Activated CD4-positive, alpha-beta T cell treated with anti-CD3 and anti-CD28 coated beads for 36 hours (primary cell): Measurements from ENCODE around the gene DPH5. TPM values are rescaled to one million over a fixed set of nuclear protein-coding genes. Genes with fewer than 3 reads are reported as not detected.
A peak's percentile ranks its signal among the peaks of the same experiment; 100 is the strongest.
"Not testable (repeated sequence)": the region's sequence is repeated elsewhere in the genome, so short reads cannot be mapped to it uniquely, and the experiment has no call there.

Experiments used
- ATAC-seq: fragments of 200-7000 bp; cut with Tn5 transposase; one replicate; pipeline ENCODE4 v1.10.0; 2021; ENCODE audit warnings: mild to moderate bottlenecking, moderate library complexity
- CTCF ChIA-PET: fragments of 350-600 bp; sonication (Branson Sonifier 250); formaldehyde crosslinking; loops from one replicate; lab custom pipeline; 2021; ENCODE audit warnings: antibody characterized with exemption; lab: Charles Lee
- POLR2A ChIA-PET: fragments of 350-600 bp; sonication (Branson Sonifier 250); formaldehyde crosslinking; loops from one replicate; lab custom pipeline; 2021; ENCODE audit warnings: antibody characterized with exemption, inconsistent platforms; lab: Charles Lee
- DNase-seq: peaks from one replicate; pipeline ENCODE4 v3.0.0-alpha.2; 2020
- H3K27ac Mint-ChIP-seq: one replicate; pipeline ENCODE4 v1.8.0; 2021; ENCODE audit warnings: mixed read lengths
- H3K27me3 Mint-ChIP-seq: one replicate; pipeline ENCODE4 v1.8.0; 2021; ENCODE audit warnings: mixed read lengths
- H3K36me3 Mint-ChIP-seq: one replicate; pipeline ENCODE4 v1.8.0; 2021; ENCODE audit warnings: low read depth, mixed read lengths
- H3K4me1 Mint-ChIP-seq: one replicate; pipeline ENCODE4 v1.8.0; 2021; ENCODE audit warnings: mixed read lengths
- H3K4me3 Mint-ChIP-seq: one replicate; pipeline ENCODE4 v1.8.0; 2021; ENCODE audit warnings: mild to moderate bottlenecking, moderate library complexity, mixed read lengths
- H3K9me3 Mint-ChIP-seq: one replicate; pipeline ENCODE4 v1.8.0; 2021; ENCODE audit warnings: low read depth, mixed read lengths
- intact Hi-C, 2 experiments: fragments of 100-400 bp; cut with DNase I in 1 of 2; cut with micrococcal nuclease in 1 of 2; formaldehyde crosslinking; loops; one replicate each; pipeline versions ENCODE4 v1.14.2 to v1.15.1; 2022 to 2024; cut with DNase I, micrococcal nuclease
- total RNA-seq, 2 experiments: library from RNA; stranded (reverse); gene quantifications; one replicate each; pipeline ENCODE4 v1.2.3, GENCODE V29; 2021

DPH5 gene
- total RNA-seq, 2 experiments from 2014 or later = 48.4 to 59.6 TPM

DNA sequence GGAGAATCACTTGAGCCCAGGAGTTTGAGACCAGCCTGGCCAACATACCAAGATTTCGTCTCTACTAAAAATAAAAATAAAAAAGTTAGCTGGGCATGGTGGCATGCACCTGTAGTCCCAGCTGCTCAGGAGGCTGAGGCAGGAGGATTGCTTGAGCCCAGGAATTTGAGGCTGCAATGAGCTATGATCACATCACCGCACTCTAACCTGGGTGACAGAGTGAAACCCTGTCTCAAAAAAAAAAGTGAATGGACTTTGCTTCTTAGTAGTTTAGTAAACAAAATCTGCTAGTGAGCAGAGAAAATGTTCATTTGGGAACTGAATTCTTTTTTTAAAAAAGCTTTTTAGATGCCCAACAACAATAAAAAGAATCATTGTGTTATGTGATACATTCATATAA is 6.5 kb upstream of the DPH5 start:
- H3K4me3 Mint-ChIP-seq, H3K27ac Mint-ChIP-seq, intact Hi-C loops, DNase-seq, H3K27me3 Mint-ChIP-seq, ATAC-seq, H3K9me3 Mint-ChIP-seq, POLR2A ChIA-PET: not testable (repeated sequence)
- peaks cover 52% of the 10 kb centered on the region for H3K36me3 Mint-ChIP-seq
- CTCF ChIA-PET = interaction anchor here (0.6 to 1.1 kb wide), 4 partner anchors 36 to 256 kb away, joined by 3 to 5 read pairs (median 4); no protein-coding TSS in a partner anchor
- peaks cover 48% of the 10 kb centered on the region for H3K4me1 Mint-ChIP-seq

- DNase-seq (no peak), ATAC-seq (no peak)
- Mint-ChIP-seq H3K36me3 (peaks cover 57% of the 10 kb centered on the region), H3K27me3 (no peaks in the 10 kb centered on the region), H3K4me3 (no peak overlapping the region), H3K4me1 (peaks cover 51% of the 10 kb centered on the region), H3K9me3 (no peaks in the 10 kb centered on the region), H3K27ac (peak overlapping the region; percentile 19)
- intact Hi-C loops = no loop called here
- ChIA-PET CTCF (interaction anchor here (0.6 to 1.3 kb wide), 4 partner anchors 27 to 340 kb away, joined by 3 to 4 read pairs (median 4); no protein-coding TSS in a partner anchor), POLR2A (no interaction called here)
Observed at GRCh38 chr1:101030881-101031280, 5.3 kb upstream of the DPH5 start.

- intact Hi-C loops = loop anchor here (5.0 kb wide), 3 partner anchors 83 to 108 kb away; no protein-coding TSS in a partner anchor
- Mint-ChIP-seq H3K4me1 (peaks cover 50% of the 10 kb centered on the region), H3K27me3 (no peaks in the 10 kb centered on the region), H3K9me3 (no peaks in the 10 kb centered on the region), H3K27ac (peak overlapping the region; percentile 25), H3K4me3 (no peak overlapping the region), H3K36me3 (peaks cover 55% of the 10 kb centered on the region)
- DNase-seq = no peak
- no peak for ATAC-seq
- CTCF ChIA-PET = interaction anchor here (0.6 to 1.2 kb wide), 2 partner anchors 102 to 329 kb away, joined by 3 read pairs; no protein-coding TSS in a partner anchor
- POLR2A ChIA-PET = interaction anchor here (0.5 kb wide), 1 partner anchor 224 kb away, joined by 3 read pairs; no protein-coding TSS in a partner anchor
Observed at GRCh38 chr1:101029184-101029583, 3.6 kb upstream of the DPH5 start.

DNA sequence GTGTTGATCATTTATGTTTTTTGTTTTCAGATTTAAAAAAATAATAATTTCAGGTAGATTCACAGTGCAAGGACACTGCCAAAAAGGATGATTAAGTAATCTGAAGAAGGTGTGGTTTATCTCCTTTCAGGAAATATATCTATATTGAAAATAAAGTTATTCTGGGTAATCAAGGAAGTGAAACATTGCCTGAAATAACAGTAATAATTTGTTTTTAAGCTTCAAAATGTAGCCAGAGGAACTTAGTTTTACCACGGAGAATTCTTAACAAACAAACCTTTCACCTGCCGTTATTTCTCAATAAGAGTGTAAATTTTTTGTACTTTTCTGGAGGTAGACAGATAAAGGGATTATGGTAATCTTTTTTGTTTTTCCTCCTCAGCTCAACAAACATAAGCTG is 2.9 kb upstream of the DPH5 start:
- intact Hi-C loops = loop anchor here (5.0 kb wide), 3 partner anchors 84 to 109 kb away; no protein-coding TSS in a partner anchor
- Mint-ChIP-seq H3K4me1 (peaks cover 54% of the 10 kb centered on the region), H3K27me3 (no peaks in the 10 kb centered on the region), H3K27ac (no peak overlapping the region), H3K9me3 (no peaks in the 10 kb centered on the region), H3K4me3 (no peak overlapping the region), H3K36me3 (peaks cover 59% of the 10 kb centered on the region)
- ChIA-PET POLR2A (interaction anchor here (0.9 kb wide), 1 partner anchor 207 kb away, joined by 3 read pairs; no protein-coding TSS in a partner anchor), CTCF (interaction anchor here (0.6 to 1.3 kb wide), 4 partner anchors 21 to 329 kb away, joined by 3 to 5 read pairs (median 4); no protein-coding TSS in a partner anchor)
- no peak for ATAC-seq
- no peak for DNase-seq

DNA sequence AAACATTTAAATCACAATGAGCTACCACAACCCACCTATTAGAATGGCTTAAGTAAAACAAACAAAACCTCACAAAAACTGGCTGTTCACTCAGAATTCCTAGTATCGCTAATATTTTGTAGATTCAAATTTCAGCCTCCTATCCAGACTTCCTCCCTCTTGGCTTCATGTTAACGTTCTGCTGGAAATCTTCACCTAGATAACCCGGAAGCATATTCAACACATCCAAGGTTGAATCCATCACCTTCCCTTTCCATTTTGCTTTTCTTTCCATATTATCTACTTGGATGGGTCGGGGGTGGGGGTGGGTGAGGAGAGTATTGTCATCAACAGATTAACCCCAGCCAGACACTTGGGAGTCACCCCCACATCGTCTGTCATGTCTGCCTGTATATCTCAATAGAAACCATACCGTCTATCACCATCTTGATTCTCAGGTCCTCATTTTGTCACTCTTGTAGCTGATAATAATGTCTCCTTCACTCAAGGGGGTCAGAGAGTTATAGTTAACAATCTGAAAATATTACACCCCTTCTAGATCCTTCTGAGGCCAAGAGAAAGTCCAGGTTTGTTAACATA is 1.7 kb upstream of the DPH5 start:
- ChIA-PET CTCF (interaction anchor here (1.0 to 1.3 kb wide), 6 partner anchors 22 to 282 kb away, joined by 3 to 5 read pairs (median 4); no protein-coding TSS in a partner anchor), POLR2A (no interaction called here)
- Mint-ChIP-seq H3K36me3 (peaks cover 61% of the 10 kb centered on the region), H3K4me1 (peaks cover 55% of the 10 kb centered on the region), H3K27ac (peak overlapping the region; percentile 10), H3K27me3 (no peaks in the 10 kb centered on the region), H3K9me3 (no peaks in the 10 kb centered on the region), H3K4me3 (peak overlapping the region; percentile 93)
- DNase-seq = no peak
- ATAC-seq = no peak
- intact Hi-C loops = loop anchor here (2.0 to 5.0 kb wide), 4 partner anchors 85 to 262 kb away; no protein-coding TSS in a partner anchor

GRCh38 chr1:101026430-101026788 is 825 bp upstream of the DPH5 start:
- POLR2A ChIA-PET = interaction anchor here (0.9 to 1.4 kb wide), 2 partner anchors 9 to 212 kb away, joined by 3 to 6 read pairs; no protein-coding TSS in a partner anchor
- CTCF ChIA-PET = interaction anchor here (1.0 to 1.3 kb wide), 4 partner anchors 31 to 264 kb away, joined by 3 read pairs; no protein-coding TSS in a partner anchor
- H3K36me3 Mint-ChIP-seq = peaks cover 64% of the 10 kb centered on the region

DNA sequence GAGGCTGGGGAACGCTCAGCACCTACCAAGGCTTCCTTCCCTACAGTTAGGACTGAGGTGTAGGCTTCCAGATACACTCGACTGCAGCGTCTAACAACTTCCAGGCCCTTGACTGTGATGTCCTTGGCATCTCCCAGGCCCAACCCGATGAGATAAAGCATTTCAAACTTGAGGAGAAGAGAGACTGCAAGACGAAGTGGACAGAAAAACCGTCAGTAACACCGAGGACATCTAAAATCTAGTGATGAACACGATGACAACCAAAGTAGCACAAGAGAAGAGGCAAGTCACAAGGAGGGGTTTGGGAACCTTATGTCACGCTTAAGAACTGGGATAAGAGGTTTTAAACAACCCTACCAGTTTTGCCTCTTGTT is 314 bp downstream of the DPH5 start:
- intact Hi-C loops = loop anchor here (1.0 to 5.0 kb wide), 7 partner anchors 87 to 263 kb away; partner anchors contain the start of gene SLC30A7 (in 1 of the 2)
- DNase-seq (peak; percentile 20), ATAC-seq (peak; percentile 25)
- Mint-ChIP-seq H3K27me3 (no peaks in the 10 kb centered on the region), H3K27ac (peak overlapping the region; percentile 98), H3K4me3 (peak overlapping the region; percentile 93), H3K9me3 (no peaks in the 10 kb centered on the region), H3K4me1 (peaks cover 59% of the 10 kb centered on the region), H3K36me3 (peaks cover 65% of the 10 kb centered on the region)
- ChIA-PET POLR2A (interaction anchor here (0.9 to 1.4 kb wide), 2 partner anchors 10 to 213 kb away, joined by 3 to 6 read pairs; no protein-coding TSS in a partner anchor), CTCF (interaction anchor here (0.6 to 1.1 kb wide), 6 partner anchors 30 to 216 kb away, joined by 3 to 5 read pairs (median 3); no protein-coding TSS in a partner anchor)

More at GRCh38 chr1:101026430-101026788, 825 bp upstream of the DPH5 start:
- no peak for ATAC-seq
- Mint-ChIP-seq H3K4me1 (peaks cover 59% of the 10 kb centered on the region), H3K27ac (peak overlapping the region; percentile 98), H3K4me3 (peak overlapping the region; percentile 93), H3K27me3 (no peaks in the 10 kb centered on the region), H3K9me3 (no peaks in the 10 kb centered on the region)
- DNase-seq = no peak
- intact Hi-C loops = loop anchor here (2.0 to 5.0 kb wide), 4 partner anchors 86 to 262 kb away; no protein-coding TSS in a partner anchor

DNA sequence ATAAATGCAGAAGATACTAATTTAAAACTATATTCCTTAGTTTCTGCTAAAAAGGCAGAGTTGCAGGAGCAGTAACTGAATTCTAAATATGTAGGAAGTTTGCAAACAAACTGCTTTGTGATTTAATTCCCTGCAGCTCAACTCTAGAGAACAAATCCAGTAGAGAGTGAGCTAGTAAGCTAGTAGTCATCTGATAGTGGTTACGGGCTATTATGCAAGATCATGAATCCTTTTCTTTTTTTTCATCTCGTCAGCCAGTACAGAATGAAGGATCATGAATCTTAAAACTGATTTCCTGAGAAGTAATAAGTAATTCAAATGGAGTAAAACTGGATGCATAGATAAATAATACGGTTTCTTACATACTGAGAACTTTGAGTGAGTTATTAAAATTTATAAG is 3.3 kb downstream of the DPH5 start:
- Mint-ChIP-seq H3K27me3 (no peaks in the 10 kb centered on the region), H3K4me1 (peaks cover 49% of the 10 kb centered on the region), H3K4me3 (no peak overlapping the region), H3K36me3 (peaks cover 60% of the 10 kb centered on the region), H3K9me3 (no peaks in the 10 kb centered on the region), H3K27ac (no peak overlapping the region)
- CTCF ChIA-PET = interaction anchor here (0.8 to 1.5 kb wide), 3 partner anchors 16 to 154 kb away, joined by 3 read pairs; no protein-coding TSS in a partner anchor
- POLR2A ChIA-PET = no interaction called here
- ATAC-seq (no peak), DNase-seq (no peak)
- intact Hi-C loops = loop anchor here in 1 of 2 experiments (2.0 kb wide), 1 partner anchor 17 kb away; no protein-coding TSS in a partner anchor

GRCh38 chr1:101017448-101017847 is 8.1 kb downstream of the DPH5 start:
- ATAC-seq (no peak), DNase-seq (no peak)
- no peak overlapping the region for H3K27ac Mint-ChIP-seq
- CTCF ChIA-PET = interaction anchor here (1.0 kb wide), 1 partner anchor 271 kb away, joined by 3 read pairs; no protein-coding TSS in a partner anchor
- H3K9me3 Mint-ChIP-seq = no peaks in the 10 kb centered on the region
- POLR2A ChIA-PET = no interaction called here
- H3K4me1 Mint-ChIP-seq = peaks cover 36% of the 10 kb centered on the region
- no peaks in the 10 kb centered on the region for H3K27me3 Mint-ChIP-seq
- H3K36me3 Mint-ChIP-seq = peaks cover 67% of the 10 kb centered on the region
- no peak overlapping the region for H3K4me3 Mint-ChIP-seq
- intact Hi-C loops = no loop called here

DNA sequence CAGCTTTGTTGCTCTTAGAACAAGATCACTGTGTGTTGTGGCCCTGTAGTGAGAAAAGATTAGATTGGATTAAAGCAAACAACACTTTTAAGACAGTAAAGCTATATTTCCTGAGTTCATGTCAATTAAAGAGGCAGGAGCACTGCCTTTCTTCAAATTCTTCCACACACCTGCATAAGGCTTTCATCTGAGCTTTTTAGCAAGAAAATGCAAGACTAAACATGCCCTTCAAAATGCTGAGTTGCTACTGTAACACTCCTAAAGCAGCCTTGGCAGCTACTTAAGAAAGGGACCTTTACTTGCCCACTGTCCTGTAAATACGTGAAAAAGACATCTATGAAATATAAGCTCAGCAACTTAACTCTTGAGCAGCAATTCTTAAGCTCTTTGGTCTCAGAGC is 11.8 kb downstream of the DPH5 start:
- H3K4me1 Mint-ChIP-seq = peaks cover 16% of the 10 kb centered on the region
- H3K27me3 Mint-ChIP-seq = no peaks in the 10 kb centered on the region
- intact Hi-C loops = no loop called here
- CTCF ChIA-PET = interaction anchor here (0.6 to 2.2 kb wide), 6 partner anchors 9 to 296 kb away, joined by 3 to 7 read pairs (median 4); no protein-coding TSS in a partner anchor
- POLR2A ChIA-PET = no interaction called here
- no peaks in the 10 kb centered on the region for H3K9me3 Mint-ChIP-seq
- no peak overlapping the region for H3K27ac Mint-ChIP-seq
- peaks cover 67% of the 10 kb centered on the region for H3K36me3 Mint-ChIP-seq
- no peak overlapping the region for H3K4me3 Mint-ChIP-seq
- ATAC-seq (no peak), DNase-seq (no peak)

- intact Hi-C loops = loop anchor here in 1 of 2 experiments (5.0 kb wide), 4 partner anchors 81 to 284 kb away; partner anchors contain the start of gene S1PR1
- ATAC-seq = no peak
- peaks cover 8% of the 10 kb centered on the region for H3K9me3 Mint-ChIP-seq
- no peak overlapping the region for H3K27ac Mint-ChIP-seq
- peaks cover 61% of the 10 kb centered on the region for H3K36me3 Mint-ChIP-seq
- ChIA-PET CTCF (no interaction called here), POLR2A (no interaction called here)
- peaks cover 46% of the 10 kb centered on the region for H3K4me1 Mint-ChIP-seq
- DNase-seq = no peak
- H3K27me3 Mint-ChIP-seq = no peaks in the 10 kb centered on the region
- no peak overlapping the region for H3K4me3 Mint-ChIP-seq
Observed at GRCh38 chr1:101008229-101008834, 17.3 kb downstream of the DPH5 start.
